Activated naive CD8-positive, alpha-beta T cell treated with anti-CD3 and anti-CD28 coated beads, Interleukin-2, amount 50 U/mL, for 24 hours (primary cell): Measurements from ENCODE around the gene SH3D19.

Source experiments
- ATAC-seq: fragments of 150-1000 bp; cut with Tn5 transposase; one replicate; pipeline ENCODE4 v1.10.0; 2021
- DNase-seq: peaks from one replicate; pipeline ENCODE4 v3.0.0; 2021
- H3K27ac Mint-ChIP-seq: one replicate; pipeline ENCODE4 v1.8.0; 2021; ENCODE audit warnings: mild to moderate bottlenecking, mixed read lengths
- H3K27me3 Mint-ChIP-seq: one replicate; pipeline ENCODE4 v1.8.0; 2021; ENCODE audit warnings: mixed read lengths
- H3K36me3 Mint-ChIP-seq: one replicate; pipeline ENCODE4 v1.8.0; 2021; ENCODE audit warnings: low read depth, mixed read lengths
- H3K4me1 Mint-ChIP-seq: one replicate; pipeline ENCODE4 v1.8.0; 2021; ENCODE audit warnings: mixed read lengths
- H3K4me3 Mint-ChIP-seq: one replicate; pipeline ENCODE4 v1.8.0; 2021; ENCODE audit warnings: mild to moderate bottlenecking, moderate library complexity, mixed read lengths
- H3K9me3 Mint-ChIP-seq: one replicate; pipeline ENCODE4 v1.8.0; 2021; ENCODE audit warnings: mixed read lengths

The SH3D19 gene

DNA sequence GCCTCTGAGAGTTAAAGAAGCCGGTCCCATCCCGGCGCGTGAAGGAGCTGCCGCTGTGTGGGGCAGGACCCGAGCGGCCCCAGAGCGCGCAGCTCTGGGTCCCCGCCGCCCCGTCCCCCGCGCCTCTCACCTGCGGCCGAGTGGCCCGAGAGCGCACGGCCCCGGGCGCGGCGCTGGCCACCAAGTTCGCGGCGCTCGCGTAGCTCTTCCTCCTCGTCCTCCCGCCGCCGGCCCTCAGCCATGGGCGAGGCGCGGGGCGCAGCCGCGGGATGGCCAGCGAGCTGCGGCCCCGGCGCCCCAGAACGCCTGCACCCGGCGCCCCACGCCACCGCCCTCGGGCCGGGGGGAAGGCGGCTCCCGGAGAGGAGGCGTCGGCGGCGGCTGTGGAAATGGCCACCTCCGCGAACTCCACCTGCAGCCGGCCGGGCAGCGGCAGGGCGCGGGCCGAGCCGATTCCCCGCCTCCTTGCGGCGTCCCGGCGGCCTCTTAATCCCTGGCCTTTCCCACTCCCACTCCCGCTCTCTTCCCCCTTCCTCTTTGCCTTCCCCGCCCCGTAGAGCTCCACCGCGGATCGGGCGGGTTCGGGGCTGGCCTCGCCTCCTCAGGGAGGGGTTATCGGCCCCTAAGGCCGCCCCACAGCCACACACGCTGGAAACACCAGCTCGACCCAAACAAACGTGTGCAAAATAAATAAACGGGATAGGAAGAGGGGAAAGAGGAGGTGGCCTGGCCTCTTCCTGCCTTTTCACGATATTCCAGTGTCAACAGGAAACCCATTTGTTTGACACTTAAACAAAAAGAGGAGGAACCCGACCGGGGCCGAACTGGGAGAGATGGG is at the start of gene SH3D19:
SH3D19 (minus strand) TSS at position 495 of the 838 bp plus-strand sequence; CDS start at position 242, 253 bp downstream.
- peaks cover 14% of the 10 kb centered on the region for H3K4me1 Mint-ChIP-seq
- H3K36me3 Mint-ChIP-seq = no peaks in the 10 kb centered on the region
- H3K27me3 Mint-ChIP-seq = peaks cover 66% of the 10 kb centered on the region
- DNase-seq (no peak), ATAC-seq (peak; percentile 25)
- H3K27ac Mint-ChIP-seq = no peak within 1 kb of the TSS
- H3K4me3 Mint-ChIP-seq = peak within 1 kb of the TSS; percentile 69
- no peaks in the 10 kb centered on the region for H3K9me3 Mint-ChIP-seq

DNA sequence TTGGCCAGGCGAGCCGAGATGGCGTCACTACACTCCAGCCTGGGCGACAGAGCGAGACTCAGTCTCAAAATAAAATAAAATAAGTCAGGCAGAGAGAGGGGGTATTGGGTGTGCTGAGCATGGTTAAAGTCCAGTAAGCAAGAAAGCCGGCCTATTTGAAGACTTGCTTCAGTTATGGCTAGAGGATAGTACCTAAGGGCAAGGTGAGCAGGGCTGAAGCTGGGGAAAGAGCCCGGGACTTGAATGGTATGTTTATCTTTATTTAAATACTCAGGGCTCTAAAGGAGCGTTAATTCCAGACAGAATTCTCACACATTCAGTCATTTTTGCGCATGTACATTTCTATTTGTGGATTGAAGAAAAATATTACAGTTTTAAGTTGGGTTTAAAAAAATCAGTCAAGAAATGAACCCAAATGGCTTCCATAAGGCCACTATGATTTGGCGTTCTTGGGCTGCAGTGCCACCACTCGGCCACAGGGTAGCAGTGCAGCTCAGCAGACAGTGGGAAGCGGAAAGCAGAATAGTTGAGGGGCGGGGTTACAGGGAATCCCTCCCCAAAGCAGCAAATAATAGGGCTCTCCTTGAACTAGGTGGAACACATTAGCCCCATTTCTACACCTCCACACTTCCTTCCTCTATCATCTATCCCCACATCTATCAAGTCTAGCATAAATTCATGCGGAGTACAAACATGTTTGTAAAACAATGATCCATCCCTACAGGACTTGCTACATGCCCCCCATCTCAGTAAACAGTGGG is 37.2 kb upstream of the SH3D19 start:
- Mint-ChIP-seq H3K9me3 (no peaks in the 10 kb centered on the region), H3K36me3 (no peaks in the 10 kb centered on the region), H3K27me3 (peaks cover 6% of the 10 kb centered on the region), H3K4me3 (no peak overlapping the region), H3K27ac (no peak overlapping the region), H3K4me1 (no peaks in the 10 kb centered on the region)
- DNase-seq (peak; percentile 80), ATAC-seq (peak; percentile 92)

- Mint-ChIP-seq H3K9me3 (no peaks in the 10 kb centered on the region), H3K36me3 (no peaks in the 10 kb centered on the region), H3K27ac (no peak overlapping the region), H3K27me3 (peaks cover 6% of the 10 kb centered on the region), H3K4me1 (no peaks in the 10 kb centered on the region), H3K4me3 (no peak overlapping the region)
- ATAC-seq (no peak), DNase-seq (no peak)
Measured at GRCh38 chr4:151361966-151362365, 36.6 kb upstream of the SH3D19 start.

DNA sequence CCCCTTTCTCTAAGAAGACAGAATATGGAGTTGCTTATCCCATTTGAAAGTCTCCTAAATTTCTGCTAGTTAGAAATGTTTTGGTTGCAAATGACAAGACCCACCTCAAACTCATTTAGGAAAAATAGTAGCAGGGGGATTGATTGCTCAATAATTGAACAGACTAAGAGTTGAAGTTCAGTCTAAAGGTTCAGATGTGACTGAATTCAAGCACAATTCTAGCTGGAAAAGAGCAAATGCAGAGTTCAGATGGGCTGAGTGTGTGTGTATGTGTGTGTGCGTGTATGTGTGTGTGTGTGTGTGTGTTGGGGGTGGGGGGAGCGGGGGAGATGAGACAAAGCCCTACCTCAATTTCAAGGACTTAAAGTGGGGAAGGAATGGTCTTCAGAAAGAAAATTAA is 35.7 kb upstream of the SH3D19 start:
- H3K4me3 Mint-ChIP-seq = no peak overlapping the region
- H3K27ac Mint-ChIP-seq = no peak overlapping the region
- no peaks in the 10 kb centered on the region for H3K36me3 Mint-ChIP-seq
- ATAC-seq = no peak
- no peaks in the 10 kb centered on the region for H3K9me3 Mint-ChIP-seq
- DNase-seq = no peak
- peaks cover 8% of the 10 kb centered on the region for H3K27me3 Mint-ChIP-seq
- no peaks in the 10 kb centered on the region for H3K4me1 Mint-ChIP-seq

- Mint-ChIP-seq H3K36me3 (no peaks in the 10 kb centered on the region), H3K27ac (no peak overlapping the region), H3K27me3 (peaks cover 8% of the 10 kb centered on the region), H3K4me3 (no peak overlapping the region), H3K9me3 (no peaks in the 10 kb centered on the region), H3K4me1 (no peaks in the 10 kb centered on the region)
- no peak for ATAC-seq
- DNase-seq = no peak
Measured at GRCh38 chr4:151359576-151359975, 34.2 kb upstream of the SH3D19 start.

DNA sequence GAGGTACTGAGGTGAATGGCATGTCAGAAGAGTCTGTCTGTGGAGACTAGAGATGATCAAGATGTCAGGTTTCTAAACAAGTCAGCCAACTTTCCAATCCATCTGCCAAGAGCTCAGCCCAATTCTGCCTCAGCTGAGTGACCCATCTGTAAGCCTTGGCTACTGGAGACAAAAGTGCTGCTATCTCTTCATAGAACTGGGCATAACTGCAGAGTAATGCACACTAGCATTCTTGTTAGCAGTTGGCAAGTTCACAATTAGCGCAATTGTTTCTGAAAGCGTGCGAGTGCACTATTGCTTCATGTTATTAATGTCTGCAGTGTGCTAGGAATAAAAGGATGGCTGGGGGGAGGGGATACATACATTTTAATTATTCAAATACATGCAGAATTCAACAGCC is 32.9 kb upstream of the SH3D19 start:
- Mint-ChIP-seq H3K27me3 (peaks cover 8% of the 10 kb centered on the region), H3K36me3 (no peaks in the 10 kb centered on the region), H3K4me1 (no peaks in the 10 kb centered on the region), H3K9me3 (no peaks in the 10 kb centered on the region), H3K27ac (no peak overlapping the region), H3K4me3 (no peak overlapping the region)
- ATAC-seq (no peak), DNase-seq (no peak)

- no peak for ATAC-seq
- Mint-ChIP-seq H3K4me3 (no peak overlapping the region), H3K4me1 (no peaks in the 10 kb centered on the region), H3K27me3 (peaks cover 8% of the 10 kb centered on the region), H3K36me3 (no peaks in the 10 kb centered on the region), H3K27ac (no peak overlapping the region), H3K9me3 (no peaks in the 10 kb centered on the region)
- no peak for DNase-seq
Measured at GRCh38 chr4:151356510-151356909, 31.1 kb upstream of the SH3D19 start.

DNA sequence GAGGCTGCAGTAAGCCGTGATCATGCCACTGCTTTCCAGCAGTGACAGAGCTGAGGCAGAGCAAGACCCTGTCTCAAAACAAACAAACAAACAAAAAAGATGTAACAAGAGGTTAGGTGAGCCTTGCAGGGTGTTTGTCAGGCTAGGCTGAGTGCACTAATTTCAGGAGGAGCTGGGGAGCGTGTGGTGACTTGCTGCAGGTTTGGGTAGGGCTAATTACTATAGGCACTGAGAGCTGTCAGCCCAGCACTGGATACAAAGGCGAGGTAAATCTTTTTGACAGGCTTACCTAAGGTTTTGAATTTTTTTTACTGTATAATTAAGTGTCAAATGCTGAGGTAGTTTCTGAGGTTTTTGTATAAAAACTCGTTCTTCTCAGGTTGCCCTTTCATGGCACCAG is 29.8 kb upstream of the SH3D19 start:
- Mint-ChIP-seq H3K4me3 (no peak overlapping the region), H3K27me3 (peaks cover 7% of the 10 kb centered on the region), H3K9me3 (no peaks in the 10 kb centered on the region), H3K36me3 (no peaks in the 10 kb centered on the region), H3K4me1 (no peaks in the 10 kb centered on the region), H3K27ac (no peak overlapping the region)
- no peak for DNase-seq
- no peak for ATAC-seq

DNA sequence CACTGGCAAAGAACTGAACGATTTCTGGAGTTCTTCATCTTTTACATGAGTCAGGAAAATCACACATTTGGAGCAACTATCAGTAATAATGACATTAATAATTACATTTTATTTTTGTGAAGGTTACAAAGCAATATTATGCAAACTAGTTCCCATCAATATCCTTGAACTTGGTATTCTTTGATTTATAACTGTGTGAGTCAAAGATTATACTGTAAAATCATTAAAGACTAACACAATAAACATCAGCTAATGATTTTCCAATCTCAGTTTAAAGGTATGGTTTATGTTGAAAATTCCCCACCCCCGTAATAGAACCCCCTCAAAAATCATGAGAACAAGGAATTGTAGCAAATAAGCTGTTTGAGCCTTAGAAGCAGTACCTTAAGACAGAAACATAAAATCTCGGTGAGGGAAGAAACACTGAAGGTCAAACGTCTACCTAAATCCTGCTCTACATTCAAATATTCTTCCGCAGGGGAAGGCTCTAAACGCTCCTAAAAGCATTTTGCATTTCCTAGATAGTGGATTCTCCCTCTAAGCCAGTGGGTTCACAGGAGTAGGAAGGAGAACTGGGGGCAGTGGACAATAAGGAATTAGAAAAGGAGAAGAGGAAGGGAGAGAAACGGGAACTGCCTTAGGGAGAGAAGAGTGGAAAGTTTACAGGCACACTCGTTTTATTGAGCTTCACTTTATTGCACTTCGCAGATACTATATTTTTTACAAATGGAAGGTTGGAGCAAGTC is 22.3 kb upstream of the SH3D19 start:
- no peaks in the 10 kb centered on the region for H3K4me1 Mint-ChIP-seq
- H3K27me3 Mint-ChIP-seq = peaks cover 10% of the 10 kb centered on the region
- DNase-seq (no peak), ATAC-seq (no peak)
- H3K4me3 Mint-ChIP-seq = no peak overlapping the region
- no peak overlapping the region for H3K27ac Mint-ChIP-seq
- H3K9me3 Mint-ChIP-seq = peaks cover 3% of the 10 kb centered on the region
- H3K36me3 Mint-ChIP-seq = no peaks in the 10 kb centered on the region

DNA sequence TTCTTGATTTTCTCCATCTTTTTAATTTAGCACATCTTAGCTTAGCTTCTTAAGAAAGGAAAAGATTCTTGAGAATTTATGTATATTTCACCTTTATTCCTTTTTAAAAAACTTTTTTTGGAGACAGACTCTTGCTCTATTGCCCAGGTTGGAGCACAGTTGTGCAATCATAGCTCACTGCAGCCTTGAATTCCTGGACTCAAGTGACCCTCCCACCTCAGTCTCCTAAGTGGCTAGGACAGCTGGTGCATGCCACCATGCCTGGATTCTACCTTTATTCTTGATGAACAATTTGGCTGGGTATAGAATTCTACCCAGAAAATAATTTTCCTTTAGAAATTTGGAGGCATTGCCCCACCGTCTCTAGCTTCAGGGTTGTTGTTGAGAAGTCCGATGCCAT is 19.5 kb upstream of the SH3D19 start:
- ATAC-seq (no peak), DNase-seq (no peak)
- H3K9me3 Mint-ChIP-seq = peaks cover 3% of the 10 kb centered on the region
- no peak overlapping the region for H3K27ac Mint-ChIP-seq
- peaks cover 10% of the 10 kb centered on the region for H3K27me3 Mint-ChIP-seq
- no peaks in the 10 kb centered on the region for H3K4me1 Mint-ChIP-seq
- H3K36me3 Mint-ChIP-seq = no peaks in the 10 kb centered on the region
- H3K4me3 Mint-ChIP-seq = no peak overlapping the region

DNA sequence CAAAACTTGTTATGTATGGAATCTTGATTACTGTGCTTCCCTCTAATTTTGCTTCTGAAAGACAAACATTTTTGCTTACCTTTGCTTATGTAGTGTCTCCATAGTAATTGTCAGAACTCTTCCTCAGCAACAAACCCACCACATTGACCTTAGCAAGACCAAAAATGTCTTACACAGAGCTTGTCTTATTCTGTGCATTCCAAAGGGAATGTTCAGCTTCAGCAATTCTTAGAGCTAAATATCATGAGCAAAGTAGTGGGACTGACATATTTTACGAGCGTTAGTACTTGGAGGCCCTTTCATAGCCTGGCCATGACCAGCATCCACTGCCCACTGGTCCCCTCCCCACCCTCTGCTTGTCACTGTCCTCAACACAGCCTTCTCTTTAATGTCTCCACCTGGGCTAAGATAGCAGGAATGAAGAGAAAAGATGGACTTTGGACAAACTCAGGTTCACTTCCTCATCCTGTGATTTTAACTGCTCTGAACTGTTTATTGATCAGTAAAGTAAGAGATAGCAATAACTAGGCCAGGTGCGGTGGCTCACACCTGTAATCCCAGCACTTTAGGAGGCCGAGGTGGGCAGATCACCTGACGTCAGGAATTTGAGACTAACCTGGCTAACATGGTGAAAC is 15.5 kb upstream of the SH3D19 start:
- Mint-ChIP-seq H3K27me3 (peaks cover 5% of the 10 kb centered on the region), H3K4me3 (no peak overlapping the region), H3K9me3 (peaks cover 3% of the 10 kb centered on the region), H3K4me1 (no peaks in the 10 kb centered on the region), H3K27ac (no peak overlapping the region), H3K36me3 (no peaks in the 10 kb centered on the region)
- DNase-seq (no peak), ATAC-seq (no peak)

DNA sequence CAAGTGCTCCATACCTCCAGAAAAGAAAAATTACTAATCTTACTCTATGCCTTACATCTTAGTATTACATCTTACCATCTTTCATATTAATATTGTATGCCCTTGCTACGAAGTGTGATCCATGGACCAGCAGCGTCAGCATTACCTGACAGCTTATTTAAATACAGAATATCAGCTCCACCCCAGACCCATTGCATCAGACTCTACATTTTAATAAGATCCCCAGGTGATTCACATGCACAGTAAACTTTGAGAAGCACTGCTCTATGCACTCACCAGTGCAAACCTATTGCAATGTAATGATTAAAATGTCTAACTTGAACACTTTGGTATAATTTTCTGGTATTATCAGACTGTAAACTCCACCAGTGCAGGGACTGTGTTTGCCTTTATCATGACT is 14.1 kb upstream of the SH3D19 start:
- H3K36me3 Mint-ChIP-seq = no peaks in the 10 kb centered on the region
- ATAC-seq = no peak

DNA sequence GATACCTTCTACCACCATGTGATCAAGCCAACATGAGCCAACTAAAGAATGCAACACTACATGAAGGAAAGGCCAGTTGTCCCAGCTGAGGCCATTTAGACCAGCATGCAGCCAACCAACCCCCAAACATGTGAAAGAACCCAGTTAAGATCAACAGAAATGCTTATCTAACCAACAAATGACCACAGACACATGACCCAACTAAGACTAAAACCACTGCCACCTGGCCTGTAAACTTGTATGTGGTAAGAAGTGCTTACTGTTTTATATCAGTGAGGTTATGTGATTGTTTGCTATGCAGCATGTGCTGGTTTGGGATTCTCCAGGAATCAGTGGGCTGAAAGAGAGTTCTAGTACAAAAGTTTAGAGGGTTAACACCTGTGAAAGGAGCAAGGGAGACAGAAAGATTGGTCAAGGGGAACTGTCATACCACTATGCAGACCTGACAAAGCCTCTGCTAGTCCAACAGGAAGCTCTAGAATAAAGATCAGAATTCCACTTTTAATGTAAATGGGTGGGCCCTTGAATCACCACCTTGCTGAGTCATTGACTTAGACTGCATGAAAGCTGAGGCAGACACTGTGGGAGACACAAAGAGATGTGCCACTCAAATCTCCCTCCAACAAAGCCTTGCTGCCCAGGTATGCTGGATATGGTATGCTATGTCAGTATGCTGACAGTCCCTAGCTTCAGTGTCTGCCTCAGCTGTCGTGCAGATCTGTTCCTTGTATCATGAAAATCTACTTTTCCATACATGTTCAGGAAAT is 6.1 kb upstream of the SH3D19 start:
- H3K36me3 Mint-ChIP-seq = no peaks in the 10 kb centered on the region
- H3K4me3 Mint-ChIP-seq = no peak overlapping the region
- H3K27me3 Mint-ChIP-seq = peaks cover 34% of the 10 kb centered on the region
- H3K4me1 Mint-ChIP-seq = no peaks in the 10 kb centered on the region
- H3K27ac Mint-ChIP-seq = no peak overlapping the region
- DNase-seq (no peak), ATAC-seq (no peak)
- peaks cover 4% of the 10 kb centered on the region for H3K9me3 Mint-ChIP-seq

More for the DNA sequence above, 14.1 kb upstream of the SH3D19 start:
- H3K27ac Mint-ChIP-seq = no peak overlapping the region
- H3K4me1 Mint-ChIP-seq = no peaks in the 10 kb centered on the region
- DNase-seq = no peak
- peaks cover 13% of the 10 kb centered on the region for H3K27me3 Mint-ChIP-seq
- H3K9me3 Mint-ChIP-seq = no peaks in the 10 kb centered on the region
- H3K4me3 Mint-ChIP-seq = no peak overlapping the region
